GM12878 (cell line): ENCODE measurements around the gene SLC2A5. TPM values are rescaled to one million over a fixed set of nuclear protein-coding genes. Genes with fewer than 3 reads are reported as not detected.

ENCODE experiments used
- ATAC-seq: fragments of 200-7000 bp; cut with Tn5 transposase; 3 replicates; pipeline ENCODE4 v1.9.1; 2020; ENCODE audit warnings: mild to moderate bottlenecking, moderate library complexity
- BruUV-seq: library from RNA; stranded (reverse); fragments of 400-500 nt; replicated peaks from 2 replicates; lab custom pipeline; 2021; lab: Mats Ljungman, UMichigan
- CTCF ChIA-PET: fragments of 300-600 bp; sonication (Branson Sonifier 250); formaldehyde crosslinking; extraction: SDS; loops from one replicate; lab custom pipeline; 2021; ENCODE audit warnings: inconsistent platforms; lab: Yijun Ruan, JAX
- POLR2A ChIA-PET: fragments of 350-600 bp; formaldehyde crosslinking; extraction: SDS; loops from one replicate; lab custom pipeline; 2021; ENCODE audit warnings: inconsistent platforms; lab: Charles Lee
- RAD21 ChIA-PET: fragments of 300-600 bp; sonication (Branson Sonifier 250); formaldehyde crosslinking; loops from one replicate; lab custom pipeline; 2023; ENCODE audit warnings: antibody characterized with exemption; ENCODE audit not compliant: unreplicated experiment; lab: Charles Lee
- SMC1A ChIA-PET: fragments of 300-600 bp; sonication (Branson Sonifier 250); formaldehyde crosslinking; loops from one replicate; lab custom pipeline; 2023; ENCODE audit not compliant: unreplicated experiment, uncharacterized antibody; lab: Charles Lee
- DNase-seq: peaks from one replicate; pipeline ENCODE4 v3.0.0-alpha.2; 2011; ENCODE audit warnings: low read depth, low spot score
- FAIRE-seq: peaks from 3 replicates; lab custom pipeline; 2011; peaks lifted over from hg19 to GRCh38; lab: Jason Lieb, UNC
- H2AFZ ChIP-seq: 2 replicates; pipeline ENCODE4 v1.6.0; 2011; ENCODE audit warnings: low read depth, low read length, control low read depth; ENCODE audit not compliant: control insufficient read depth
- H3K27ac ChIP-seq: 2 replicates; pipeline ENCODE4 v1.5.1; 2011; ENCODE audit warnings: control low read depth; ENCODE audit not compliant: control insufficient read depth, insufficient read depth
- H3K27me3 ChIP-seq, 2 experiments: replicated peaks in 1 of 2; 2 replicates each; pipeline versions ENCODE4 v1.6.0 to v1.6.1; 2011; ENCODE audit warnings: low read length in 1 of 2; ENCODE audit not compliant: control insufficient read depth in 2 of 2, insufficient read depth in 2 of 2
- H3K36me3 ChIP-seq, 2 experiments: 2 replicates each; pipeline ENCODE4 v1.5.1; 2011; ENCODE audit warnings: low read length in 1 of 2; ENCODE audit not compliant: control insufficient read depth in 2 of 2, insufficient read depth in 2 of 2
- H3K4me1 ChIP-seq: 2 replicates; pipeline ENCODE4 v1.6.1; 2011; ENCODE audit warnings: mild to moderate bottlenecking, low read length, moderate library complexity, mixed read lengths; ENCODE audit not compliant: control insufficient read depth, insufficient read depth
- H3K4me2 ChIP-seq: 2 replicates; pipeline ENCODE4 v1.6.0; 2011; ENCODE audit warnings: control low read depth; ENCODE audit not compliant: control insufficient read depth, insufficient read depth
- H3K4me3 ChIP-seq: fragments of 200-600 bp; sonication (generic); 2 replicates; pipeline ENCODE4 v1.5.1; 2016
- H3K79me2 ChIP-seq: 2 replicates; pipeline ENCODE4 v1.6.0; 2011; ENCODE audit warnings: low read length; ENCODE audit not compliant: control insufficient read depth, insufficient read depth
- H3K9ac ChIP-seq: 2 replicates; pipeline ENCODE4 v1.8.0; 2011; ENCODE audit warnings: low read length, control low read depth, mixed read lengths; ENCODE audit not compliant: control insufficient read depth, insufficient read depth
- H3K9me3 ChIP-seq: replicated peaks from 3 replicates; pipeline ENCODE4 v1.5.1; 2011; ENCODE audit warnings: mild to moderate bottlenecking, low read length; ENCODE audit not compliant: control insufficient read depth, insufficient read depth
- H4K20me1 ChIP-seq: 2 replicates; pipeline ENCODE4 v1.6.0; 2011; ENCODE audit not compliant: control insufficient read depth, insufficient read depth
- JUNB ChIP-seq: IDR thresholded peaks from 2 replicates; pipeline ENCODE4 v1.6.1; 2016; ENCODE audit warnings: antibody characterized with exemption, mild to moderate bottlenecking
- POLR2AphosphoS5 ChIP-seq: IDR thresholded peaks from 2 replicates; pipeline ENCODE4 v1.6.1; 2011; ENCODE audit warnings: mild to moderate bottlenecking, low read length, inconsistent platforms
- ZNF384 ChIP-seq: IDR thresholded peaks from 2 replicates; pipeline ENCODE4 v1.6.1; 2012; ENCODE audit warnings: low read depth, mild to moderate bottlenecking, low read length, improper control_type of control experiment, borderline replicate concordance
- WGBS: methylation state at CpG from one replicate; pipeline ENCODE4 v1.1.6; 2016; ENCODE audit warnings: low lambda C conversion rate; ENCODE audit not compliant: insufficient replicate concordance, insufficient coverage; ENCODE audit errors: missing lambda C conversion rate; 5-methylcytosine and 5-hydroxymethylcytosine counted together
- in situ Hi-C: fragments of 300-500 bp; cut with MboI; formaldehyde crosslinking; loops from 9 replicates; pipeline ENCODE4 v1.14.3; 2018; ENCODE audit warnings: mixed read lengths
- intact Hi-C: fragments of 100-400 bp; cut with micrococcal nuclease; formaldehyde crosslinking; loops from one replicate; pipeline ENCODE4 v1.14.2; 2022; ENCODE audit not compliant: unreplicated experiment
- polyA plus RNA-seq, 11 experiments: library from polyadenylated mRNA; depleted of rRNA in 4 of 11; unstranded in 6 of 11; stranded (reverse) in 5 of 11; fragments of >200 nt; fragmentation: Nextera tagmentation in 4 of 11; fragmentation: Illumina TruSeq in 1 of 11; extraction: Ambion mirVana in 4 of 11; extraction: Trizol in 1 of 11; gene quantifications; 1 replicate in 1 of 11; 2 replicates in 10 of 11; pipeline versions ENCODE4 v1.2.1 to v1.2.3, GENCODE V29; 2011 to 2016; ENCODE audit warnings: inconsistent platforms in 2 of 11, missing spikeins in 2 of 11, low read depth in 1 of 11
- total RNA-seq, 4 experiments: library from RNA; depleted of rRNA in 3 of 4; stranded (reverse); fragments of >200 nt in 3 of 4; fragmentation: Illumina TruSeq in 1 of 4; extraction: Trizol in 1 of 4; gene quantifications; 2 replicates each; pipeline versions ENCODE4 v1.2.1 to v1.2.3, GENCODE V29; 2013 to 2021
- TF ChIP-seq, protein P1 (sequence below): fragments of 450-650 bp; IDR thresholded peaks from 2 replicates; pipeline ENCODE4 v1.6.1; 2016; ENCODE audit warnings: mild to moderate bottlenecking, moderate library complexity, borderline replicate concordance

The SLC2A5 gene
- total and polyA plus RNA-seq, 10 of the 15 experiments (the other 5 are each of a cell fraction or from before 2014, with no cell fraction given) = 4.5 to 76.6 (median 23.9) TPM

- DNase-seq = no peak
- CTCF ChIA-PET = interaction anchor here (0.6 to 7.9 kb wide), 7 partner anchors 14 to 705 kb away, joined by 3 to 46 read pairs (median 3); no protein-coding TSS in a partner anchor
- TF ChIP-seq, protein P1, sequence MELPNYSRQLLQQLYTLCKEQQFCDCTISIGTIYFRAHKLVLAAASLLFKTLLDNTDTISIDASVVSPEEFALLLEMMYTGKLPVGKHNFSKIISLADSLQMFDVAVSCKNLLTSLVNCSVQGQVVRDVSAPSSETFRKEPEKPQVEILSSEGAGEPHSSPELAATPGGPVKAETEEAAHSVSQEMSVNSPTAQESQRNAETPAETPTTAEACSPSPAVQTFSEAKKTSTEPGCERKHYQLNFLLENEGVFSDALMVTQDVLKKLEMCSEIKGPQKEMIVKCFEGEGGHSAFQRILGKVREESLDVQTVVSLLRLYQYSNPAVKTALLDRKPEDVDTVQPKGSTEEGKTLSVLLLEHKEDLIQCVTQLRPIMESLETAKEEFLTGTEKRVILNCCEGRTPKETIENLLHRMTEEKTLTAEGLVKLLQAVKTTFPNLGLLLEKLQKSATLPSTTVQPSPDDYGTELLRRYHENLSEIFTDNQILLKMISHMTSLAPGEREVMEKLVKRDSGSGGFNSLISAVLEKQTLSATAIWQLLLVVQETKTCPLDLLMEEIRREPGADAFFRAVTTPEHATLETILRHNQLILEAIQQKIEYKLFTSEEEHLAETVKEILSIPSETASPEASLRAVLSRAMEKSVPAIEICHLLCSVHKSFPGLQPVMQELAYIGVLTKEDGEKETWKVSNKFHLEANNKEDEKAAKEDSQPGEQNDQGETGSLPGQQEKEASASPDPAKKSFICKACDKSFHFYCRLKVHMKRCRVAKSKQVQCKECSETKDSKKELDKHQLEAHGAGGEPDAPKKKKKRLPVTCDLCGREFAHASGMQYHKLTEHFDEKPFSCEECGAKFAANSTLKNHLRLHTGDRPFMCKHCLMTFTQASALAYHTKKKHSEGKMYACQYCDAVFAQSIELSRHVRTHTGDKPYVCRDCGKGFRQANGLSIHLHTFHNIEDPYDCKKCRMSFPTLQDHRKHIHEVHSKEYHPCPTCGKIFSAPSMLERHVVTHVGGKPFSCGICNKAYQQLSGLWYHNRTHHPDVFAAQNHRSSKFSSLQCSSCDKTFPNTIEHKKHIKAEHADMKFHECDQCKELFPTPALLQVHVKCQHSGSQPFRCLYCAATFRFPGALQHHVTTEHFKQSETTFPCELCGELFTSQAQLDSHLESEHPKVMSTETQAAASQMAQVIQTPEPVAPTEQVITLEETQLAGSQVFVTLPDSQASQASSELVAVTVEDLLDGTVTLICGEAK = peak; percentile 94
- TF ChIP-seq POLR2AphosphoS5 (no peak), JUNB (peak; percentile 34; the same call in 1 of the 2 replicates), ZNF384 (peak; percentile 91)
- TF ChIP-seq, all 136 proteins: peak for 3
- no peaks in the 10 kb centered on the region for H3K36me3 ChIP-seq
- no peaks in the 10 kb centered on the region for H3K79me2 ChIP-seq
- ATAC-seq = no peak
- no peak overlapping the region for H3K4me3 ChIP-seq
- intact Hi-C loops (no loop called here), in situ Hi-C loops (no loop called here)
- ChIA-PET SMC1A (interaction anchor here (1.1 to 2.1 kb wide), 3 partner anchors 10 to 82 kb away, joined by 3 to 7 read pairs (median 4); no protein-coding TSS in a partner anchor), RAD21 (interaction anchor here (0.6 to 3.5 kb wide), 5 partner anchors 10 to 375 kb away, joined by 3 to 14 read pairs (median 4); partner anchors contain the start of gene GPR157), POLR2A (no interaction called here)
- no peaks in the 10 kb centered on the region for H3K27me3 ChIP-seq
- no peak overlapping the region for H2AFZ ChIP-seq
- no TSS peak for BruUV-seq
- WGBS = 74% methylated on average over 5 of the region's 5 CpGs
- no peak overlapping the region for H3K9ac ChIP-seq
- no peaks in the 10 kb centered on the region for H3K9me3 ChIP-seq
- no peak overlapping the region for H3K4me2 ChIP-seq
- peaks cover 36% of the 10 kb centered on the region for H3K4me1 ChIP-seq
- no peak overlapping the region for H3K27ac ChIP-seq
- no peaks in the 10 kb centered on the region; the same call in 1 of the 2 replicates for H4K20me1 ChIP-seq
- FAIRE-seq = no peak
Observed at GRCh38 chr1:9115351-9116205, 46.1 kb upstream of the SLC2A5 start.
